Epithelial cell of umbilical artery (primary cell): ENCODE results near the gene PMEL. TPM values are rescaled to one million over a fixed set of nuclear protein-coding genes. Genes with fewer than 3 reads are reported as not detected.

Experiments used
- total RNA-seq: library from RNA; depleted of rRNA; stranded (reverse); fragments of >200 nt; gene quantifications from 2 replicates; pipeline ENCODE4 v1.2.3, GENCODE V29; 2014

PMEL gene
- 0.65 and 1.8 TPM in 2 replicates for total RNA-seq

GRCh38 chr12:55965941-55966407, at the start of gene PMEL:
Gene PMEL, minus strand, starts transcription at chr12:55966042. Its CDS starts 31 bp downstream, at chr12:55966011.

GRCh38 chr12:55996715-55997534, 31.1 kb upstream of the PMEL start, which contains the start of gene SUOX:
Gene SUOX, plus strand, starts transcription at chr12:55997276. Its CDS starts 4,946 bp downstream, at chr12:56002222.

GRCh38 chr12:55973599-55974307, 7.9 kb upstream of the PMEL start, which contains the start of gene RAB5B:
Gene RAB5B, plus strand, starts transcription at chr12:55974078. Its CDS starts 12,883 bp downstream, at chr12:55986961.

GRCh38 chr12:55966408-55967281, 803 bp upstream of the PMEL start, which contains the start of gene CDK2:
Gene CDK2, plus strand, starts transcription at chr12:55966830. Its CDS starts 179 bp downstream, at chr12:55967009.

GRCh38 chr12:55930771-55931316, 35.0 kb downstream of the PMEL start, which contains the start of gene DGKA:
Gene DGKA, plus strand, starts transcription at chr12:55931162. Its CDS starts 5,342 bp downstream, at chr12:55936504.

GRCh38 chr12:55927588-55928502, 38.0 kb downstream of the PMEL start, which contains the start of gene PYM1:
Gene PYM1, minus strand, starts transcription at chr12:55927894. Its CDS starts 133 bp downstream, at chr12:55927761.

Other genes with a start within 250 kb of the PMEL start
- 70.5 and 93.6 TPM in 2 replicates for gene BLOC1S1, start 250.0 kb downstream of the PMEL start, total RNA-seq
- under 0.01 and 2.0 TPM in 2 replicates for gene RDH5, start 245.6 kb downstream of the PMEL start, total RNA-seq
- 947 and 1,474 TPM in 2 replicates for gene CD63, start 237.0 kb downstream of the PMEL start, total RNA-seq
- gene GDF11, start 222.9 kb downstream of the PMEL start, total RNA-seq, result 1.5 and 4.2 TPM in 2 replicates
- 124 and 176 TPM in 2 replicates for gene SARNP, start 148.3 kb downstream of the PMEL start, total RNA-seq
- gene ORMDL2, start 148.0 kb downstream of the PMEL start, total RNA-seq, result 21.4 and 31.8 TPM in 2 replicates
- gene DNAJC14, start 136.5 kb downstream of the PMEL start, total RNA-seq, result 54.9 and 61.7 TPM in 2 replicates
- 0.30 and 0.32 TPM in 2 replicates for gene MMP19, start 123.1 kb downstream of the PMEL start, total RNA-seq
- 29.9 and 43.5 TPM in 2 replicates for gene PYM1, start 38.1 kb downstream of the PMEL start, total RNA-seq
- gene DGKA, start 34.9 kb downstream of the PMEL start, total RNA-seq, result 41.6 and 43.5 TPM in 2 replicates
- gene CDK2, start 788 bp upstream of the PMEL start, total RNA-seq, result 25.3 and 25.8 TPM in 2 replicates
- 27.6 and 33.0 TPM in 2 replicates for gene RAB5B, start 8.0 kb upstream of the PMEL start, total RNA-seq
- 14.7 and 15.9 TPM in 2 replicates for gene SUOX, start 31.2 kb upstream of the PMEL start, total RNA-seq
- 0.65 and 0.76 TPM in 2 replicates for gene IKZF4, start 55.0 kb upstream of the PMEL start, total RNA-seq
- gene RPS26, start 75.9 kb upstream of the PMEL start, total RNA-seq, result 189 and 710 TPM in 2 replicates
- gene ERBB3, start 114.1 kb upstream of the PMEL start, total RNA-seq, result not detected in 2 replicates
- 220 and 288 TPM in 2 replicates for gene PA2G4, start 138.5 kb upstream of the PMEL start, total RNA-seq
- 1,044 and 2,932 TPM in 2 replicates for gene RPL41, start 150.6 kb upstream of the PMEL start, total RNA-seq
- 4.5 and 6.5 TPM in 2 replicates for gene ZC3H10, start 152.2 kb upstream of the PMEL start, total RNA-seq
- gene ESYT1, start 162.2 kb upstream of the PMEL start, total RNA-seq, result 219 and 238 TPM in 2 replicates
- 67.9 and 81.5 TPM in 2 replicates for gene MYL6B, start 186.5 kb upstream of the PMEL start, total RNA-seq
- 3,195 and 3,406 TPM in 2 replicates for gene MYL6, start 192.3 kb upstream of the PMEL start, total RNA-seq
- gene SMARCC2, start 223.4 kb upstream of the PMEL start, total RNA-seq, result 39.0 and 45.4 TPM in 2 replicates